ENCODE results near the gene CCNG2.

CCNG2 gene

GRCh38 chr4:77219266-77219665 is 62.3 kb downstream of the CCNG2 start:
- no peak for TF ChIP-seq CTCF (IDR thresholded peaks at IDR 0.05; ENCODE audit: extremely low read depth, missing control alignments)

More at GRCh38 chr4:77219266-77219665, 62.3 kb downstream of the CCNG2 start:
- DNase-seq (ENCODE audit: low spot score): no peak

All from GM20000 (cell line).